Chondrocyte (in vitro differentiated cells): ENCODE results near the gene LGALS3. TPM values are rescaled to one million over a fixed set of nuclear protein-coding genes. Genes with fewer than 3 reads are reported as not detected.

Source experiments
- DNase-seq: peaks from one replicate; pipeline ENCODE4 v3.0.0; 2021; ENCODE audit warnings: mixed read lengths, low spot score
- H3K27ac Mint-ChIP-seq: one replicate; pipeline ENCODE4 v1.8.0; 2021; ENCODE audit warnings: mild to moderate bottlenecking, moderate library complexity, mixed read lengths; ENCODE audit not compliant: unreplicated experiment
- H3K27me3 Mint-ChIP-seq: 2 replicates; pipeline ENCODE4 v1.8.0; 2021; ENCODE audit warnings: low read depth, mixed read lengths
- H3K36me3 Mint-ChIP-seq: 2 replicates; pipeline ENCODE4 v1.8.0; 2021; ENCODE audit warnings: low read depth, mixed read lengths
- H3K4me1 Mint-ChIP-seq: 2 replicates; pipeline ENCODE4 v1.8.0; 2021; ENCODE audit warnings: low read depth, mild to moderate bottlenecking, mixed read lengths
- H3K4me3 Mint-ChIP-seq: one replicate; pipeline ENCODE4 v1.8.0; 2021; ENCODE audit warnings: mild to moderate bottlenecking, moderate library complexity, mixed read lengths; ENCODE audit not compliant: unreplicated experiment
- H3K9me3 Mint-ChIP-seq: 2 replicates; pipeline ENCODE4 v1.8.0; 2021; ENCODE audit warnings: low read depth, mixed read lengths
- total RNA-seq: library from RNA; stranded (reverse); gene quantifications from 3 replicates; pipeline ENCODE4 v1.2.1, GENCODE V29; 2021
- TF ChIP-seq, protein P1 (sequence below): fragments of 200-600 bp; sonication (generic); IDR thresholded peaks from 2 replicates; pipeline ENCODE4 v1.5.0; 2021; ENCODE audit warnings: antibody characterized with exemption, mild to moderate bottlenecking, moderate library complexity

Gene LGALS3
- total RNA-seq, 1 donor from 2014 or later, result 53.5 TPM

GRCh38 chr14:55194656-55195355, 65.8 kb downstream of the LGALS3 start:
- Mint-ChIP-seq H3K4me1 (peaks cover 23% of the 10 kb centered on the region), H3K27ac (no peak overlapping the region), H3K4me3 (no peak overlapping the region), H3K27me3 (no peaks in the 10 kb centered on the region), H3K9me3 (no peaks in the 10 kb centered on the region), H3K36me3 (no peaks in the 10 kb centered on the region)
- TF ChIP-seq, protein P1, sequence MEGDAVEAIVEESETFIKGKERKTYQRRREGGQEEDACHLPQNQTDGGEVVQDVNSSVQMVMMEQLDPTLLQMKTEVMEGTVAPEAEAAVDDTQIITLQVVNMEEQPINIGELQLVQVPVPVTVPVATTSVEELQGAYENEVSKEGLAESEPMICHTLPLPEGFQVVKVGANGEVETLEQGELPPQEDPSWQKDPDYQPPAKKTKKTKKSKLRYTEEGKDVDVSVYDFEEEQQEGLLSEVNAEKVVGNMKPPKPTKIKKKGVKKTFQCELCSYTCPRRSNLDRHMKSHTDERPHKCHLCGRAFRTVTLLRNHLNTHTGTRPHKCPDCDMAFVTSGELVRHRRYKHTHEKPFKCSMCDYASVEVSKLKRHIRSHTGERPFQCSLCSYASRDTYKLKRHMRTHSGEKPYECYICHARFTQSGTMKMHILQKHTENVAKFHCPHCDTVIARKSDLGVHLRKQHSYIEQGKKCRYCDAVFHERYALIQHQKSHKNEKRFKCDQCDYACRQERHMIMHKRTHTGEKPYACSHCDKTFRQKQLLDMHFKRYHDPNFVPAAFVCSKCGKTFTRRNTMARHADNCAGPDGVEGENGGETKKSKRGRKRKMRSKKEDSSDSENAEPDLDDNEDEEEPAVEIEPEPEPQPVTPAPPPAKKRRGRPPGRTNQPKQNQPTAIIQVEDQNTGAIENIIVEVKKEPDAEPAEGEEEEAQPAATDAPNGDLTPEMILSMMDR, result no peak
- DNase-seq, result no peak

Other genes starting within 250 kb of the LGALS3 start
- gene GCH1, start 226.4 kb upstream of the LGALS3 start, total RNA-seq, result 0.56 to 1.4 TPM (median 0.95 TPM) in 3 replicates
- gene WDHD1, start 102.2 kb upstream of the LGALS3 start, total RNA-seq, result 7.1 to 15.0 TPM (median 7.6 TPM) in 3 replicates
- 23.6 to 29.0 TPM (median 25.0 TPM) in 3 replicates for gene SOCS4, start 102.0 kb upstream of the LGALS3 start, total RNA-seq
- gene MAPK1IP1L, start 77.6 kb upstream of the LGALS3 start, total RNA-seq, result 85.0 to 91.7 TPM (median 87.3 TPM) in 3 replicates
- gene DLGAP5, start 62.3 kb downstream of the LGALS3 start, total RNA-seq, result 3.6 to 9.4 TPM (median 8.8 TPM) in 3 replicates
- gene FBXO34, start 142.2 kb downstream of the LGALS3 start, total RNA-seq, result 16.2 to 18.9 TPM (median 18.2 TPM) in 3 replicates